Fibroblast of the conjunctiva (primary cell): Measurements from ENCODE around the gene CIC.

Source experiments
- DNase-seq: peaks from one replicate; pipeline ENCODE4 v3.0.0-alpha.2; 2010; ENCODE audit warnings: low read depth

The CIC gene

DNA sequence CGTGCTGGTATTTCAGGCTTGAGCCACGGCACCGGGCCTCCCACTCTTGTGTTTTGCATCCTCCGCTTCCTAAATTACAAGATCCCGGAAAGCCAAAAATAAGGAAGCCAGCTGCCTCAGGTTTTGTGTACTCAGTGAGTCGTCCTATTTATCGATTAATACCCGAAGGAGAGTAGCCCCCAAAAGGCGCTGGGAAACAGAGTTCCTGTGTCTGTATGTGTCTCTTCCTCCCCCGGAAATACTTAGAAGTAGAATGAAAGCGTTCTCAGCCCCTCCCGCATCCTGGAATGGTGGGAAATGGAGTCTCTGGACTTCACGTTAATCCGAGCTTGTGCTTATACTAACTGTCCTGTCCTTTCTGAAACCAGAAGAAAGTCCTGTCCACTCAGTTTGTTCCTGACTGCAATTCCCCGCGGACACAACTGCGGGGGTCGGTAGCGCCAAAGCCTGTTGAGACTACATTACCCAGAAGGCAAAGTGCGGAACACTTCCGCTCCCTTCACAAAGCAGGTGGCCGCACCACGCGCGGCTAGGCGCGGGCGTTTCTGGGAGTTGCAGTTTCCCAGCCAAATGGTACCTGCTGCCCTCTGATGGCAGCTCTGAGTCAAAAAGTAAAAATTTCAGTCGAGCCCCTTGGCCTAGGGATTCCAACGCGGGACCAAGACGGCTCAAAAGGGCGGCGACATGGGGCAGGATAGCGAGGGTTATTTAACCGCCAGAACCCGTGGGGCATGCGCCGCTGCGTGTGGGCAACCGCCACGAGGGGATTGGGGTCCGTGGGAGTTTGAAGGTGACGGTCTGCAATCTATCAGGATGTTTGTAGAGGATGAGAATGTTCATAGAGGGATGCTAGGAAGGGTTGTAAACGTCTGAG, 24.5 kb upstream of the CIC start:
- peak; percentile 83 for DNase-seq

- no peak for DNase-seq
These were observed 23.8 kb upstream of the CIC start for GRCh38 chr19:42245231-42245630.

- peak; percentile 60 for DNase-seq
These were observed 22.7 kb upstream of the CIC start for GRCh38 chr19:42246143-42246921.

GRCh38 chr19:42246922-42247639, 22.0 kb upstream of the CIC start:
- no peak for DNase-seq

DNA sequence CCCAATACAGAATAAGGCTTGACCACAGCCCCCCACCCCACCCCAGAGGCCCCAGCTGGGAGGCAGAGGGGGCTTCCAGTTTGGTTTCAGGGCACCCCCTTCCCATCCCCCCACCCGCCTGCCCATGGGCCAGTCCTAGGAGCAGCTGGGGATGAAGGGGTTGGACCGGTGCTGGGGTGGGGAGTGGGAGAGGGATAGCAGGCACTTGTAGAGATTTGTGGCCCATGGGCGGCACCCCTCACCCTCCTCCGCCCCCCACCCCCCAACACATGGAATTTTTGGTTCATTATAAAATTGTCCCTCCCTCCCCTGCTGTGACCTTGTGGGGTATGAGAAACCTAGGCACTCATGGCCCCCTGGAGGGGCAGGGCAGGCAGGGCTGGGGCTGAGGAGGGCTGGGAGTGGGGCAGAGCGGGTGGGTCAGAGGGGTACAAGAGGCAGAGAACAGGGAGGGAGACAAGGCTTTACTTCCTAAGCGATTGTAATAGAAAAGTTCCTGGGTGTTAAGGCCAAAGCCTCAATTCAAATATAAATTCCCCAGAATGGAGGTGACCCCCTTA, 21.3 kb upstream of the CIC start:
- DNase-seq: no peak

- DNase-seq: no peak
These were observed 20.5 kb upstream of the CIC start for GRCh38 chr19:42248270-42249148.

GRCh38 chr19:42249149-42249750, 19.8 kb upstream of the CIC start:
- DNase-seq: no peak

- no peak for DNase-seq
These were observed 19.3 kb upstream of the CIC start for GRCh38 chr19:42249769-42250168.

GRCh38 chr19:42250183-42250665, 18.8 kb upstream of the CIC start:
- no peak for DNase-seq

DNA sequence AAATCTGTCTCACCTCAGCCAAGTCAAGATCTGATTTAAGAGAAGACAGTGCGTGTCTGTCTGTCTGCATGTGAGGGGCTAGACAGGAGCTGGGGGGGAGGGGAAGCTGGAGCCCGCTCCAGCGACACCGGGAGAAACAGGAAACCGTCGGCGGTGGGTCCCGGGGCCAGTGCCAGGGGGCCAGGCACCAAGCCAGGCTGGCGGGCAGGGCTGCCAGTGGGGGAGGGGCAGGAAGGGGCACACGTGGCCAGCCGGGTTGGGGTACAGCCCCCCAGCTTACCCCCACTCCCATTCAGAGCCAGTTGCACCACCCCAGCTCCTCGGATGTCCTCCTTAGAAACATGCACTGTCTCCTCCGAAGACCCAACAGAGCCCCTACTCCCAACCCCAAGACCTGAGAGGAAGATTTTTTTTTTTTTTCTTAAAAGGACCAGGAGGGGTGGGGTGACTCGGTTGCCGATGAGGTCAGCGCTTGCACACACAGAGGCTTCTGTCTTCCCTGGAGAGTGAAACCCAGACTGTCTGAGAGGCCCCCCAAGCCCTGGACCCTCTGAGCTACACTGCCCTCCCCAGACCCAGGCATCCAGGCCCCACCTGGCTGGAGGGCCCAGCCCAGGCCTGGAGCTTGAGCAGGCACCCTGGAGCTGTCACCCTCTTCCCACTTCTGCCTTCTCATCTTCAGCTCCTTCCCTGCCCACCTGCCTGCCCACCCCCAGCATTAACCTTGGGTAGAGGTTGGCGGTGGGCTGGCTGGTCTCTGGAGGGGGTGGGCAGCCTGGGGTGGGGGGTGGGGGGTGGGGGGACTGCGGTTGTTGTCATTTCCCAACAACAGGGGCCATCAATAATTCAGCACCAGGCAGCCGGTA, 18.2 kb upstream of the CIC start:
- DNase-seq: no peak

- no peak for DNase-seq
These were observed 17.3 kb upstream of the CIC start for GRCh38 chr19:42251572-42252358.

- no peak for DNase-seq
These were observed 16.4 kb upstream of the CIC start for GRCh38 chr19:42252365-42253244.

GRCh38 chr19:42253245-42254088, 15.6 kb upstream of the CIC start:
- DNase-seq: no peak

DNA sequence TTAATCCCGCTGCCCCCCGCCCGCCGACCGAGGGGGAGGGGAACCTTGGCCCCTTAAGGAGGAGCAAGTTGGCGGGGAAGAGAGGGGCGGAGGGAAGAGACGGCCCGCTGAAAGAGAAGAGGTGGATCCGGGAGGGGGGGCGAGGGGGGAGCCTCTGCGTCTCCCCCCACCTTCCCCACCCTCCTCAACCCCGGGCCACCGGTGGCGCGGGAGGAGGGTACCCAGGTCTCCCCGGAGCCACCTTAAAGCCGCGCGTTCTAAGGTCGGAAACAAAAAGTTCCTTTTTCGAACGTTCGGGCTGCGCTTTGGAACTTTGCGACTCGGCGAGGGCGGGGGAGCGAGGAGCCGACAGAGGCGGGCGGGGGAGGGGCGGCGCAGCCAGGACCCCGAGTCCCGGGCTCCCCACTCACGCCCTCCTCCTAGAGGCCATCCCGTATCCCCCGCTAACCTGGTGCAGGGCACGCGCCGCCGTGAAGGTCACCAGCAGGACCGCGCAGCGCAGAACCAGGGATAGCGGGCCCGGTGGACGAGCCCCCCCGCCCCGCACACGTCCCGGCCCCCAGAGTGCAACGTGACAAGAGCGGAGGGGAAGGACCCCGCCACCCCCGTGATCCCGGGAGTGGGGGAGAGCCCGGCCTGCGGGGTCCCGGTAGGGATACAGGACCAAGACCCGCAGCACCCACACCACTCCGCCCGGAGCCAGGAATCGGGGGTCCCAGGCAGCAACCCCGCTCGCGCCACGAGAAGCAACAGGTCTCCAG, 14.8 kb upstream of the CIC start:
- DNase-seq: no peak

DNA sequence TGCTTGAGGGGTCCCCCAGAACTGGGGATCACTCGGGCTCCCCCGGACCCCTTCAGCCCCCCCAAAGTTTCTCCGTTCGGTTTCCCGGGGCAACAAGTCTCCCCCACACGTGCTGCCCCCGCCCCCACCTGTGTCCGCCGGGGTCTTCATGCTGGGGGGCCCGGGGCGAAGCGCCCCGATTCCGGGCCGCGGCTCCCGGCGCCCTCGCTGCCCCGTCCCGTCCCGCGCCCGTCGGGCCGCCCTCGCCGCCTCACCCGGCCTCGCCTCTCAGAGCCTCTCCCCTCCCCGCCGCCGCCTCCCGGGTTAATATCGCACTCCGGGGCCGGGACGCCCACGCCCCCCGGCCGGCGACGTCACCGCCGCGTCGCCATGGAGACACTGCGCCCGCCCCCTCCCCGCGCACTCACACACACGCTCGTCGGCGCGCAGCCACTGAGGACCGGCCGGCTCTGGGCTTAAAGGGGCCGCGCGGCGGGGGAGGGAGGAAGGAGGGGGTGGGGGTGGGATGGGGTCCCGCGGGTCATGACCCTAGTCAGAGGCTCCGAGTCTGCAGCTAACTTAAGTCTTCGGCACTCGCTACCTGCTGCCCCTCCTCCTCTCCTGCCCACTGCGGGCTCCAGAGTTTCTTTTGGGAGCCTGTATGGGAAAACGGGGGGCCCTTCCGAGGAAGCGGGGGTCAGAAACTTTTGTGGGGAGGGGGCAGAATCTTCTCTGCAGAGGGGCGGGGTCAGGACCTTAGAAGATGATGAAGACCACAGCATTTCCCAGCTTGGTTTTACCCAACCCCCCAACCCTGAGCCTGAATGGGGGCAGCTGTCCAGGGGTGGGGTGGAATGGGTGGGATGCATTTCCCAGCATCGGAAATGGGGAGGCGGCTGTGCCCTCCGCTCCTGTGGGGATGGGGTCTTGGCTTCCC, 13.9 kb upstream of the CIC start, which contains the start of gene ERF:
Gene ERF (minus strand): TSS at position 279 of the 916 bp plus-strand sequence. CDS start 129 bp downstream, at position 150.
- DNase-seq: peak; percentile 75
